Cardiac fibroblast (primary cell): ENCODE data around the gene LDLRAD3.

Experiments
- DNase-seq, 2 donors: peaks; one replicate each; pipeline versions ENCODE4 v3.0.0 to v3.0.0-alpha.2; 2010; ENCODE audit warnings: low read depth in 2 of 2
- H3K4me3 ChIP-seq, 2 donors: replicated peaks in 1 of 2; 1 replicate in 1 of 2; 2 replicates in 1 of 2; pipeline ENCODE4 v1.5.1; 2011; ENCODE audit warnings: low read depth in 2 of 2, low read length in 2 of 2, mild to moderate bottlenecking in 2 of 2, moderate library complexity in 1 of 2
- TF ChIP-seq, protein P1 (sequence below): IDR thresholded peaks from one replicate; pipeline ENCODE4 v1.5.1; 2011; ENCODE audit warnings: low read depth, mild to moderate bottlenecking, low read length, inconsistent platforms

The LDLRAD3 gene

DNA sequence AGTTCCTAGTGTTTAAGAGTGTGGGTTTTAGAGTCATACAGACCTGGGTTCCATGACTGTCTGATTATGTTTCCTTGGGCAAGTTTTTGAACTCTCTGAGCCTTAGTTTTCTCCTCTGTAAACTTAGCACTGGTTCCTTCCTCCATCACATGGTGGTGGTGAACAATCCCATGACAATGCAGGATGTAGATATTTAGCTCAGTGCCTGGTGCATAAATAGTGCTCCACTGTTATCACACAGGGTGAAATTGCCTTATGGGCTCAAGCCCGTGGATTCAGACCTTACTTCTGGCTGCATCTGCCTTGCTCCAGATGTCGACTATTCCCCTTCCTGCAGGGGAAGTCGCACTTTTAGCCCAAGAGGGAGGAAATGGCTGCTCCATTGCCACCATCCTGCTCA lies 62.7 kb downstream of the LDLRAD3 start:
- H3K4me3 ChIP-seq: no peak overlapping the region
- TF ChIP-seq, protein P1, sequence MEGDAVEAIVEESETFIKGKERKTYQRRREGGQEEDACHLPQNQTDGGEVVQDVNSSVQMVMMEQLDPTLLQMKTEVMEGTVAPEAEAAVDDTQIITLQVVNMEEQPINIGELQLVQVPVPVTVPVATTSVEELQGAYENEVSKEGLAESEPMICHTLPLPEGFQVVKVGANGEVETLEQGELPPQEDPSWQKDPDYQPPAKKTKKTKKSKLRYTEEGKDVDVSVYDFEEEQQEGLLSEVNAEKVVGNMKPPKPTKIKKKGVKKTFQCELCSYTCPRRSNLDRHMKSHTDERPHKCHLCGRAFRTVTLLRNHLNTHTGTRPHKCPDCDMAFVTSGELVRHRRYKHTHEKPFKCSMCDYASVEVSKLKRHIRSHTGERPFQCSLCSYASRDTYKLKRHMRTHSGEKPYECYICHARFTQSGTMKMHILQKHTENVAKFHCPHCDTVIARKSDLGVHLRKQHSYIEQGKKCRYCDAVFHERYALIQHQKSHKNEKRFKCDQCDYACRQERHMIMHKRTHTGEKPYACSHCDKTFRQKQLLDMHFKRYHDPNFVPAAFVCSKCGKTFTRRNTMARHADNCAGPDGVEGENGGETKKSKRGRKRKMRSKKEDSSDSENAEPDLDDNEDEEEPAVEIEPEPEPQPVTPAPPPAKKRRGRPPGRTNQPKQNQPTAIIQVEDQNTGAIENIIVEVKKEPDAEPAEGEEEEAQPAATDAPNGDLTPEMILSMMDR: no peak
- DNase-seq: no peak

DNA sequence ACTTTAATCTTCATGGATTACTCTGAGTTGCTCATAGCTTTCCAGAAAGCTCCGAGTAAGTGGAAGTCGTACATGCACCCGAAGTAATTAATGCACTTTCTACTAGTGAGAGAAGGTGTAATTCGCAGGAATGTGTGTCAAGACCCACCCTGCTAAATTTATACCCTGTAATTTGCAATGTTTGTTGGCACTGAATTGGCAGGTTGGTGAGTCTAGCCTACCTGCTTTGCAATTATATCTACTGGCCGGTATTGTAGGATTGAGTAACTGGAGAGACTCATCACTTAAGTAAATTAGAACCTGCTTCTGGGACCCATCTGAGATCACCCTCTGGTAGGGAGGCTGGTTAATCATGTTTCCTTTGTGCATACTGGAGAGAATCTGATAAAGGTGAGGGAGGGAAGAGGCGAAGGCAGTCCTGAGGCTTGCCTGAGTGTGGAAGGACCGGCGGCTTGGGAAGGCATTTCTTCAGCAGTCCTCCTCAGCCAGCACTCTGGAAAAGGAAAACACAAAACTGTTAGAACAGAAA lies 63.3 kb downstream of the LDLRAD3 start:
- TF ChIP-seq, protein P1: no peak
- DNase-seq: peak in 1 of 2 donors; percentile 23
- no peak overlapping the region for H3K4me3 ChIP-seq

DNA sequence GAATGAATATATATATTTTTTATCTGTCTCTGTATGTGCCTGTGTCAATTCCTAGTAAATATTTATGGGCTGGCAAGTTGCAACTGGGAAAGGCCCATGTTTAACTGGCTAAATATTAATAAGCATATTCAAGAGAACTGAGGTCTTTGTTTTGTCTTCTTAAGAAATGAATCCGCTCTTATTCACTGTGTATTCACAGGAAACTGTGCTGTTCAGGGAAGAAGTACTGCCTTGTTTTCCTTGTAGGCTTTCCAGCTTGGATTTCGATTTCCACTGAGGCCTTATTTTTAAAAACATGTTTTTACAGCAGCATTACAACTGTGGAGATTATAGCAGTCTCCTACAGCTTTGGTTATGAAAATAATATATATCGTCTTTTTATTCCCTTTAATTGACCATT lies 64.7 kb downstream of the LDLRAD3 start:
- DNase-seq: peak; percentile 49 to 68
- no peak overlapping the region for H3K4me3 ChIP-seq

DNA sequence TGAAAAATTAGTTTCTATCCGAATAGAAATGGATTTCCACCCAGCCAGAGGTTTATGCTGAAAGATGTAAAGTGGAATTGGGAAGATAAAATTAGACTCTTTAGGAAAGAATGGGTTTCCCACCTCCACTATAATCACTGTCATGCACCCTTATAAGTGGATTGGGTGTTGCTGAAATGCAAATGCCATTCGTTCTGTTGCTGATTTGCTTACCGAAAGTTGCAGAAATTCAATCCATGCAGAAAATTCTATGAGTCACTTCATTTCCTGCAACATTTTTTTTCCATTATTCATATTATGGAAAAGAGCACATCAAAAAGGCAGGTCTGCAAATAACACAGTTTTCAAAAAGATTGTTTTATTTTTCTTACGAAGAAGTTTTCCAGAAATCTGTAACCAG lies 65.6 kb downstream of the LDLRAD3 start:
- DNase-seq: peak; percentile 78 to 79
- TF ChIP-seq, protein P1: no peak
- peak overlapping the region in 1 of 2 donors; percentile 12 for H3K4me3 ChIP-seq

More for the DNA sequence above, 64.7 kb downstream of the LDLRAD3 start:
- TF ChIP-seq, protein P1: no peak

DNA sequence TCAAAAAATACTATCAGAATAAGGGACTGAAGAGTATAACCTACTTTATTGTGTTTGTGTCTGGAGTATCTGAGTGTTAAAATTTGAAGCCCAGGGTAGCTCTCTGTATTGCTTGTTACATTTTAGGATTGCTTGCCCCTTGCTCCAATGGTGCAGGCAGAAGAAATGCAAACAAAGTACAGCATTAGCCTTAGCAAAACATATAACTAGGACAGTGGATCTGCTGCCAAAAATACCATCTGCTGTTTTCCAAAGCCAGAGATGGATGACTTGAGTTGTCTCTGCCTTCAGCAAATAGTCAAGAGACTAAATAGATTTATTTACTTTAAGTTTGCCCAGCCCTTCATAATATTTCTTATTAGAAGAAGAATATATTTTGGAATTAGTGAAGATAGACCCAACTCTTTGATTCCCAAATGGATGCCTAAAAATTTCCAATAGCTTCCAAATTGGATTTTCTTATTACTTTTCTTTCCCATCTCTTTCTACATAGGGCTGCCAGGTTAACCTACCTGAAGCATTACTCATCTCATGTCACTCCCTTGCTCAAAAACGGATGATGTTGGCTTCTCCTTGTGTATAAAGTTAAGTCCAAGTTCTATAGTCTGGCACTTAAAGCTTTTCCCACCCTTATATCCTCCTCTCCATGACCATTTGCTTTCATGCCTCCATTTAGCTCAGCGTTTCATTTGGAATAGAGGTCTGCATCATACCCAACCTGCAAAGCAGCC lies 66.3 kb downstream of the LDLRAD3 start:
- peak overlapping the region in 1 of 2 donors; percentile 12 for H3K4me3 ChIP-seq
- TF ChIP-seq, protein P1: no peak
- peak; percentile 48 to 63 for DNase-seq

DNA sequence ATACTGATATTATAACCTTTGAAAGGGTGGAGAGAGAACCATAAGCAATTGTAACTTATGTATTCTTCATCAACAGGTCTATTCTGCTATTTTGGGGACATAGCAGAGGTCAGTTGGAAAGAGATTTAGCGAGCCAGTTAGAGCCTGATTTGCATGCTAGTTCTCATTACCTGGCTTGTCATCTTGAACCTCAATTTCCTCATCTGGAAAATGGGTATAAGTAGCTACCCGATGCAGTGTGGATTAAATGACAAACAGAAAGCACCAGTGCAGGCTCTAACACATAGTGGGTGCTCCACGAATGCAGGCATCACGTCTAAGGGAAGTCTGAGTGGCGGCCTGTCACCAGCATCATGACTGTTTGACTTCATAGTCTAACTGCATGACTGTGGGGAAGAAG lies 67.7 kb downstream of the LDLRAD3 start:
- TF ChIP-seq, protein P1: no peak
- DNase-seq: no peak
- H3K4me3 ChIP-seq: no peak overlapping the region
